Ascending aorta (tissue), 2 donors: ENCODE results near the gene WFS1. TPM values are rescaled to one million over a fixed set of nuclear protein-coding genes. Genes with fewer than 3 reads are reported as not detected.

Source experiments
- DNase-seq, 2 donors: peaks; one replicate each; pipeline ENCODE4 v3.0.0-alpha.2; 2019; ENCODE audit warnings: low spot score in 2 of 2
- H3K27ac ChIP-seq, 2 donors: fragments of 200-600 bp; sonication (generic); one replicate each; pipeline ENCODE4 v1.5.1; 2016 to 2017; ENCODE audit warnings: mild to moderate bottlenecking in 1 of 2
- H3K27me3 ChIP-seq: fragments of 200-600 bp; sonication (generic); one replicate; pipeline ENCODE4 v1.5.1; 2017
- H3K36me3 ChIP-seq, 2 donors: fragments of 200-600 bp; sonication (generic); one replicate each; pipeline ENCODE4 v1.5.1; 2016
- H3K4me1 ChIP-seq, 2 donors: fragments of 200-600 bp; sonication (generic); one replicate each; pipeline ENCODE4 v1.5.1; 2016 to 2017; ENCODE audit warnings: mild to moderate bottlenecking in 1 of 2
- H3K4me3 ChIP-seq, 2 donors: fragments of 200-600 bp; sonication (generic); one replicate each; pipeline ENCODE4 v1.5.1; 2016 to 2017; ENCODE audit warnings: mild to moderate bottlenecking in 1 of 2
- H3K9me3 ChIP-seq, 2 donors: fragments of 200-600 bp; sonication (generic); one replicate each; pipeline ENCODE4 v1.5.1; 2016
- CTCF ChIP-seq, 3 experiments: fragments of 200-600 bp in 2 of 3; fragments of 450-650 bp in 1 of 3; sonication (generic) in 2 of 3; IDR thresholded peaks; one replicate each; pipeline ENCODE4 v1.5.1; 2016 to 2019; ENCODE audit warnings: antibody characterized with exemption in 3 of 3, mild to moderate bottlenecking in 1 of 3, moderate library complexity in 1 of 3
- intact Hi-C: fragments of 100-400 bp; cut with DNase I; formaldehyde crosslinking; loops from one replicate; pipeline ENCODE4 v1.15.1; 2023
- total RNA-seq: library from RNA; depleted of rRNA; stranded (reverse); fragments of >200 nt; gene quantifications from one replicate; pipeline ENCODE4 v1.1.0, GENCODE V29; 2016

The WFS1 gene
- total RNA-seq, 1 donor from 2014 or later, result 166 TPM

GRCh38 chr4:6225469-6225868 lies 44.2 kb upstream of the WFS1 start:
- no peak for DNase-seq
- H3K4me1 ChIP-seq, result no peaks in the 10 kb centered on the region
- H3K27ac ChIP-seq, result no peak overlapping the region
- H3K36me3 ChIP-seq, result no peaks in the 10 kb centered on the region
- no peaks in the 10 kb centered on the region for H3K9me3 ChIP-seq
- no peak for TF ChIP-seq CTCF (IDR thresholded peaks at IDR 0.05)
- H3K27me3 ChIP-seq, result no peaks in the 10 kb centered on the region
- no peak overlapping the region for H3K4me3 ChIP-seq
- intact Hi-C loops, result no loop called here

GRCh38 chr4:6226506-6226905 lies 43.1 kb upstream of the WFS1 start:
- Histone ChIP-seq H3K4me3 (no peak overlapping the region), H3K4me1 (no peaks in the 10 kb centered on the region), H3K27me3 (no peaks in the 10 kb centered on the region), H3K27ac (no peak overlapping the region), H3K36me3 (no peaks in the 10 kb centered on the region), H3K9me3 (no peaks in the 10 kb centered on the region)
- intact Hi-C loops, result no loop called here
- no peak for DNase-seq
- no peak for TF ChIP-seq CTCF (IDR thresholded peaks at IDR 0.05)

- Histone ChIP-seq H3K4me3 (no peak overlapping the region), H3K27me3 (no peaks in the 10 kb centered on the region), H3K36me3 (no peaks in the 10 kb centered on the region), H3K27ac (no peak overlapping the region), H3K4me1 (no peaks in the 10 kb centered on the region), H3K9me3 (no peaks in the 10 kb centered on the region)
- intact Hi-C loops, result no loop called here
- DNase-seq, result peak in 1 of 2 donors; percentile 24
- TF ChIP-seq CTCF (IDR thresholded peaks at IDR 0.05), result no peak
These were observed 42.1 kb upstream of the WFS1 start for GRCh38 chr4:6227412-6228157.

GRCh38 chr4:6228158-6229067 lies 41.2 kb upstream of the WFS1 start:
- H3K9me3 ChIP-seq, result no peaks in the 10 kb centered on the region
- H3K27me3 ChIP-seq, result no peaks in the 10 kb centered on the region
- H3K4me3 ChIP-seq, result no peak overlapping the region
- no peak for TF ChIP-seq CTCF (IDR thresholded peaks at IDR 0.05)
- H3K27ac ChIP-seq, result no peak overlapping the region
- H3K36me3 ChIP-seq, result no peaks in the 10 kb centered on the region
- intact Hi-C loops, result no loop called here
- peak in 1 of 2 donors; percentile 33 for DNase-seq
- no peaks in the 10 kb centered on the region for H3K4me1 ChIP-seq

GRCh38 chr4:6229095-6229494 lies 40.6 kb upstream of the WFS1 start:
- Histone ChIP-seq H3K4me1 (no peaks in the 10 kb centered on the region), H3K9me3 (no peaks in the 10 kb centered on the region), H3K27ac (no peak overlapping the region), H3K27me3 (no peaks in the 10 kb centered on the region), H3K36me3 (no peaks in the 10 kb centered on the region), H3K4me3 (no peak overlapping the region)
- peak in 1 of 2 donors; percentile 41 for DNase-seq
- no peak for TF ChIP-seq CTCF (IDR thresholded peaks at IDR 0.05)
- intact Hi-C loops, result no loop called here
